ENCODE measurements around the gene BFSP2.

DNA sequence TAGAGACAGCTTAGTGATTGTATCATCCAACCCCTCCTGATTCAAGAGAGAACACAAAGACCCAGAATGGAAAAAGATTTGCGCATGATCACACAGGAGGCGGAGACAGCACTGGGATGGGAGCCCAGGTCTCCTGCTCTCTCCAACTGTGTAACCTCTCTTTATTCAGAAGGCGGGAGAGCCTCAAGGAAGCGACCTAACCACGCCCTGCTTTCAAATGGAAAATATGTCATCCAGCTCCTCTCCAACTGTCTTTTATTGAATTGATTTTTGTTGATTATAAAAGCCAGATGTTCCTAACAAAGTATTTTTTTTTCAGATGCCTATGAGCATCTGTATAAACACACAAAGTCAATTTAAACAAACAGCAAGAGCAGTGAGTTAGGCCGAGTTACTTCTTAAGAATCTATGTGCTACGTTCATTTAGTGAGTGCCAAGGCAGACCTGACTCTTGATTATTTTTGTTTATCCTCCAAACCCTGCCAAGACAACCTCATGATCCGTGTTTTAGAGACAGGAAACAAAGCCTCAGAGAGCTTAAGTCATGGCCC, 74.5 kb downstream of the BFSP2 start:
- TF ChIP-seq EZH2phosphoT487 (IDR thresholded peaks at IDR 0.05; ENCODE audit: borderline replicate concordance, low read length) = no peak
- TF ChIP-seq, protein P1, sequence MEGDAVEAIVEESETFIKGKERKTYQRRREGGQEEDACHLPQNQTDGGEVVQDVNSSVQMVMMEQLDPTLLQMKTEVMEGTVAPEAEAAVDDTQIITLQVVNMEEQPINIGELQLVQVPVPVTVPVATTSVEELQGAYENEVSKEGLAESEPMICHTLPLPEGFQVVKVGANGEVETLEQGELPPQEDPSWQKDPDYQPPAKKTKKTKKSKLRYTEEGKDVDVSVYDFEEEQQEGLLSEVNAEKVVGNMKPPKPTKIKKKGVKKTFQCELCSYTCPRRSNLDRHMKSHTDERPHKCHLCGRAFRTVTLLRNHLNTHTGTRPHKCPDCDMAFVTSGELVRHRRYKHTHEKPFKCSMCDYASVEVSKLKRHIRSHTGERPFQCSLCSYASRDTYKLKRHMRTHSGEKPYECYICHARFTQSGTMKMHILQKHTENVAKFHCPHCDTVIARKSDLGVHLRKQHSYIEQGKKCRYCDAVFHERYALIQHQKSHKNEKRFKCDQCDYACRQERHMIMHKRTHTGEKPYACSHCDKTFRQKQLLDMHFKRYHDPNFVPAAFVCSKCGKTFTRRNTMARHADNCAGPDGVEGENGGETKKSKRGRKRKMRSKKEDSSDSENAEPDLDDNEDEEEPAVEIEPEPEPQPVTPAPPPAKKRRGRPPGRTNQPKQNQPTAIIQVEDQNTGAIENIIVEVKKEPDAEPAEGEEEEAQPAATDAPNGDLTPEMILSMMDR (IDR thresholded peaks at IDR 0.05; ENCODE audit: low read depth, low read length, poor library complexity, severe bottlenecking) = no peak
